Loucy (cell line): ENCODE data around the gene SYPL1.

Experiments
- H2AFZ ChIP-seq: fragments of 200-600 bp; sonication (generic); 2 replicates; pipeline ENCODE4 v1.6.0; 2016; ENCODE audit warnings: antibody characterized with exemption, mild to moderate bottlenecking, low read length, moderate library complexity
- H3F3A ChIP-seq: fragments of 200-600 bp; 2 replicates; pipeline ENCODE4 v1.6.0; 2016; ENCODE audit warnings: antibody characterized with exemption, low read depth, mild to moderate bottlenecking
- H3K27me3 ChIP-seq: fragments of 200-600 bp; sonication (generic); 2 replicates; pipeline ENCODE4 v1.6.1; 2014; ENCODE audit warnings: low read length, mild to moderate bottlenecking; ENCODE audit not compliant: insufficient read depth, poor library complexity, severe bottlenecking
- H3K36me3 ChIP-seq: fragments of 200-600 bp; sonication (generic); 2 replicates; pipeline ENCODE4 v1.6.1; 2016; ENCODE audit warnings: low read length; ENCODE audit not compliant: insufficient read depth
- H3K4me1 ChIP-seq: fragments of 200-600 bp; sonication (generic); 2 replicates; pipeline ENCODE4 v1.5.1; 2014; ENCODE audit warnings: low read length, mild to moderate bottlenecking; ENCODE audit not compliant: insufficient read depth, poor library complexity, severe bottlenecking
- H3K4me2 ChIP-seq: fragments of 200-600 bp; sonication (generic); 2 replicates; pipeline ENCODE4 v1.6.0; 2014; ENCODE audit warnings: antibody characterized with exemption, low read length, low read depth, mild to moderate bottlenecking; ENCODE audit not compliant: poor library complexity, severe bottlenecking
- H3K4me3 ChIP-seq: fragments of 200-600 bp; sonication (generic); 2 replicates; pipeline ENCODE4 v1.5.1; 2014; ENCODE audit warnings: low read length, mild to moderate bottlenecking, mixed read lengths; ENCODE audit not compliant: poor library complexity, severe bottlenecking
- H3K79me2 ChIP-seq: fragments of 200-600 bp; sonication (generic); 2 replicates; pipeline ENCODE4 v1.6.1; 2014; ENCODE audit warnings: low read length; ENCODE audit not compliant: insufficient read depth
- H3K9ac ChIP-seq: fragments of 200-600 bp; sonication (generic); 2 replicates; pipeline ENCODE4 v1.6.0; 2014; ENCODE audit warnings: mild to moderate bottlenecking, low read depth, low read length, moderate library complexity; ENCODE audit not compliant: poor library complexity, severe bottlenecking
- H3K9me2 ChIP-seq: fragments of 200-600 bp; sonication (generic); replicated peaks from 2 replicates; pipeline ENCODE4 v1.6.1; 2016; ENCODE audit warnings: low read depth, low read length, mixed read lengths
- H3K9me3 ChIP-seq: fragments of 200-600 bp; sonication (generic); 2 replicates; pipeline ENCODE4 v1.6.1; 2014; ENCODE audit warnings: mild to moderate bottlenecking, antibody characterized with exemption, low read length, low read depth; ENCODE audit not compliant: insufficient read depth
- H4K20me1 ChIP-seq: fragments of 200-600 bp; sonication (generic); 2 replicates; pipeline ENCODE4 v1.6.0; 2014; ENCODE audit warnings: antibody characterized with exemption, low read length, mild to moderate bottlenecking; ENCODE audit not compliant: insufficient read depth, poor library complexity, severe bottlenecking
- EZH2phosphoT487 ChIP-seq: fragments of 200-600 bp; IDR thresholded peaks from 2 replicates; pipeline ENCODE4 v1.6.1; 2018; ENCODE audit warnings: antibody characterized with exemption, mild to moderate bottlenecking, moderate library complexity, borderline replicate concordance
- TF ChIP-seq, protein P1 (sequence below): fragments of 200-600 bp; sonication (generic); conservative IDR thresholded peaks from 2 replicates; pipeline ENCODE4 v1.5.1; 2014; ENCODE audit warnings: mild to moderate bottlenecking, antibody characterized with exemption, low read length

Gene SYPL1

DNA sequence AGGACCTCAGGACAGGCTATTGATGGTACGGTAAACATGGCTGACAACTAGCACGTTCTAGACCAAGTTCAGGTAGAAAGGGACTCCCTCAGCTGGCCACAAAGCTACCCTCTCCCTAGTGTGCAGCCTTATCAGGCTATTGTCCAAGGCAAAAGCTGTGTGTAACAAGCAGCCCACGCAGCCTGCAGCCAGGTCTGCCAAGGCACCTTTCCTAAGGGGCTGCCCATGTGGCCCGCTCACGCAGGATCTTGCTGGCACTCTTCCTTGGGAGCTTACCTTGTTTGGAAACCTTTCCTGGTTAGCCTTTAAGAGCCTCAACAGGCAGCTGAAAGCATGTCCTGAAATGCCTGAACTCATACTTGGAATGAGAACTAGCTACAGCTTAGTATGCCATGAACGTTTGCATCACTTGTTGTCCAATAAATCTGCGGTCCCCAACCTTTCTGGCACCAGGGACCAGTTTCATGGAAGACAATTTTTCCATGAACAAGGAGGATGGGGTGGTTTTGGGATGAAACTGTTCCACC lies 51.7 kb downstream of the SYPL1 start:
- no peaks in the 10 kb centered on the region for H3K9me3 ChIP-seq
- no peak overlapping the region for H3K4me2 ChIP-seq
- TF ChIP-seq, protein P1, sequence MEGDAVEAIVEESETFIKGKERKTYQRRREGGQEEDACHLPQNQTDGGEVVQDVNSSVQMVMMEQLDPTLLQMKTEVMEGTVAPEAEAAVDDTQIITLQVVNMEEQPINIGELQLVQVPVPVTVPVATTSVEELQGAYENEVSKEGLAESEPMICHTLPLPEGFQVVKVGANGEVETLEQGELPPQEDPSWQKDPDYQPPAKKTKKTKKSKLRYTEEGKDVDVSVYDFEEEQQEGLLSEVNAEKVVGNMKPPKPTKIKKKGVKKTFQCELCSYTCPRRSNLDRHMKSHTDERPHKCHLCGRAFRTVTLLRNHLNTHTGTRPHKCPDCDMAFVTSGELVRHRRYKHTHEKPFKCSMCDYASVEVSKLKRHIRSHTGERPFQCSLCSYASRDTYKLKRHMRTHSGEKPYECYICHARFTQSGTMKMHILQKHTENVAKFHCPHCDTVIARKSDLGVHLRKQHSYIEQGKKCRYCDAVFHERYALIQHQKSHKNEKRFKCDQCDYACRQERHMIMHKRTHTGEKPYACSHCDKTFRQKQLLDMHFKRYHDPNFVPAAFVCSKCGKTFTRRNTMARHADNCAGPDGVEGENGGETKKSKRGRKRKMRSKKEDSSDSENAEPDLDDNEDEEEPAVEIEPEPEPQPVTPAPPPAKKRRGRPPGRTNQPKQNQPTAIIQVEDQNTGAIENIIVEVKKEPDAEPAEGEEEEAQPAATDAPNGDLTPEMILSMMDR: no peak
- no peak for TF ChIP-seq EZH2phosphoT487
- no peaks in the 10 kb centered on the region for H3K36me3 ChIP-seq
- H2AFZ ChIP-seq: no peak overlapping the region
- no peaks in the 10 kb centered on the region for H3K27me3 ChIP-seq
- peaks cover 66% of the 10 kb centered on the region for H3K4me1 ChIP-seq
- no peaks in the 10 kb centered on the region for H4K20me1 ChIP-seq
- no peak overlapping the region for H3K9ac ChIP-seq
- H3K4me3 ChIP-seq: no peak overlapping the region
- no peaks in the 10 kb centered on the region for H3K79me2 ChIP-seq
- H3F3A ChIP-seq: peaks cover 7% of the 10 kb centered on the region; the same call in 1 of the 2 replicates
- no peaks in the 10 kb centered on the region for H3K9me2 ChIP-seq

DNA sequence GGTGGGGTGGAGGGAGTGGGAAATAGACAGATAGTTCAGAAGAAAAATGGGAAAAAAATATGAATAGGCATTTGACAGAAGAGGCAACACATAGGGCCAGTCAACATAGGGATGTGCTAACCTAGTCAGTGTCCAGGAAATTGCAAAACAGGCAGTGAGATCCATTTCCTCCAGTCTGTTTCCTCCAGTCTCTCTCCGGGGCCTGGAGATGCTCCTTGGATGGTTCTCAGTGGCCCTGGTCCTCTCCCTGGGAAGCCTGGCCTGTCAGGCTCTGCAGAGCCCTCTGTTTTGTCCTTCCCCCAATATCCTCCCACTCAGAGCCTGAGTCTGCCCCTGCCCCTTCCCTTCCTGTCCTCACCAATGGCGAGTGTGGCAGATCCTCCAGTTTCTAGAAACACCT lies 52.6 kb downstream of the SYPL1 start:
- Histone ChIP-seq H3F3A (peaks cover 7% of the 10 kb centered on the region; the same call in 1 of the 2 replicates), H3K9me2 (no peaks in the 10 kb centered on the region), H3K4me3 (no peak overlapping the region), H3K27me3 (no peaks in the 10 kb centered on the region), H3K36me3 (no peaks in the 10 kb centered on the region), H4K20me1 (no peaks in the 10 kb centered on the region), H3K9me3 (no peaks in the 10 kb centered on the region), H2AFZ (no peak overlapping the region), H3K79me2 (no peaks in the 10 kb centered on the region), H3K4me2 (no peak overlapping the region), H3K4me1 (peaks cover 57% of the 10 kb centered on the region), H3K9ac (peak overlapping the region; percentile 52)
- TF ChIP-seq, protein P1: no peak
- no peak for TF ChIP-seq EZH2phosphoT487

DNA sequence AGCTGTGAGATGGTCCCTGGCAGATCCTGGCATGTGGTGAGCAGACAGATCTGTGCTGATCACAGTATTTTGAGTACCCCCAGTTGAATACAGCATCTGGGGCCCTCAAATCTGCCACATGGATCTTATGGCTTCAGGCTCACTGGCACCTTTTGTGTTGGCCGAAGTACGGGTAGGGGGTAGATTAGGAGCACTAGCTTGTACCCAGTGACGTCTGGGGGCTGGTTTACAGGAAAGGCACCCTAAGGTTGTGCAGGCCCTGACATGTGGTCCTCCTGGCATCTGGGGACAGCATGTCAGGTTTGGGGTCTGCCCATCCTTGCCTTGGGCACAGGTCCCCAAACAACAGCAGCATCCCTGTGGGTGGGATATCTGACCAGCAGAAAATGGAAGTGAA lies 53.2 kb downstream of the SYPL1 start:
- TF ChIP-seq EZH2phosphoT487: no peak
- TF ChIP-seq, protein P1: no peak
- no peak overlapping the region for H3K4me3 ChIP-seq
- H3K9me2 ChIP-seq: no peaks in the 10 kb centered on the region
- no peak overlapping the region for H2AFZ ChIP-seq
- H3K9me3 ChIP-seq: no peaks in the 10 kb centered on the region
- H3K9ac ChIP-seq: peak overlapping the region; percentile 52
- peaks cover 51% of the 10 kb centered on the region for H3K4me1 ChIP-seq
- no peaks in the 10 kb centered on the region for H4K20me1 ChIP-seq
- no peaks in the 10 kb centered on the region for H3K79me2 ChIP-seq
- H3K36me3 ChIP-seq: no peaks in the 10 kb centered on the region
- H3K27me3 ChIP-seq: no peaks in the 10 kb centered on the region
- peak overlapping the region; percentile 37 for H3K4me2 ChIP-seq
- H3F3A ChIP-seq: peaks cover 7% of the 10 kb centered on the region; the same call in 1 of the 2 replicates
